ENCODE results near the gene HNRNPF. TPM values are rescaled to one million over a fixed set of nuclear protein-coding genes. Genes with fewer than 3 reads are reported as not detected.

The HNRNPF gene
- total RNA-seq, 1 donor from 2014 or later, result 268 TPM

DNA sequence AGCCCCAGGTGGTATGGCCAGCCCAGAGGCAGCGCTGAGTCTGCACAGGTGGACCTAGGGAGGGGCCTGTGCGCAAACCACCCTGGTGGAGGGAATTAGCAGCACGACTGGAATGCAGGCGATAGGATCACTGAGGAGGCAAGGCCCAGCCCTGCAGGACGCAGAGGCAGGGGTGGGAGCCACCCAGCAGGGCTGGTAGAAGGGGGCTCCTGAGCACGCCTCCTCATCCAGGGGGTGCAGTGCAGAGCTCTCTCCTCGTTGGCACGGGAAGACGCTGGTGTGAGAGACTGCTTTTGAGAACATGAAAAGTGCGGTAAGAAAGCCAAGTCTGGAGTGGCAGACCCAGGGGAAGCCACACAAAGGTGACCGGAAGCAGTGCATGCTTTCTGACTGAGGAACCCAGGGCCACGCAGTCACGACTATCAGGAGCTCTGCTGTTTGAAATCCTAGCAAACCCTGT, 31.5 kb downstream of the HNRNPF start:
- Histone ChIP-seq H3K4me3 (ENCODE audit: low read depth, low read length) (no peak overlapping the region), H3K27me3 (ENCODE audit: control insufficient read depth, insufficient read depth, low read length) (peaks cover 2% of the 10 kb centered on the region), H3K36me3 (ENCODE audit: control insufficient read depth, insufficient read depth, low read length) (no peaks in the 10 kb centered on the region)
- no peak for DNase-seq (ENCODE audit: low read depth)
- TF ChIP-seq, protein P1, sequence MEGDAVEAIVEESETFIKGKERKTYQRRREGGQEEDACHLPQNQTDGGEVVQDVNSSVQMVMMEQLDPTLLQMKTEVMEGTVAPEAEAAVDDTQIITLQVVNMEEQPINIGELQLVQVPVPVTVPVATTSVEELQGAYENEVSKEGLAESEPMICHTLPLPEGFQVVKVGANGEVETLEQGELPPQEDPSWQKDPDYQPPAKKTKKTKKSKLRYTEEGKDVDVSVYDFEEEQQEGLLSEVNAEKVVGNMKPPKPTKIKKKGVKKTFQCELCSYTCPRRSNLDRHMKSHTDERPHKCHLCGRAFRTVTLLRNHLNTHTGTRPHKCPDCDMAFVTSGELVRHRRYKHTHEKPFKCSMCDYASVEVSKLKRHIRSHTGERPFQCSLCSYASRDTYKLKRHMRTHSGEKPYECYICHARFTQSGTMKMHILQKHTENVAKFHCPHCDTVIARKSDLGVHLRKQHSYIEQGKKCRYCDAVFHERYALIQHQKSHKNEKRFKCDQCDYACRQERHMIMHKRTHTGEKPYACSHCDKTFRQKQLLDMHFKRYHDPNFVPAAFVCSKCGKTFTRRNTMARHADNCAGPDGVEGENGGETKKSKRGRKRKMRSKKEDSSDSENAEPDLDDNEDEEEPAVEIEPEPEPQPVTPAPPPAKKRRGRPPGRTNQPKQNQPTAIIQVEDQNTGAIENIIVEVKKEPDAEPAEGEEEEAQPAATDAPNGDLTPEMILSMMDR (IDR thresholded peaks at IDR 0.05; ENCODE audit: insufficient read depth, low read length, poor library complexity, severe bottlenecking), result peak; percentile 25

GRCh38 chr10:43376828-43377423, 32.1 kb downstream of the HNRNPF start:
- Histone ChIP-seq H3K36me3 (ENCODE audit: control insufficient read depth, insufficient read depth, low read length) (no peaks in the 10 kb centered on the region), H3K27me3 (ENCODE audit: control insufficient read depth, insufficient read depth, low read length) (peaks cover 2% of the 10 kb centered on the region), H3K4me3 (ENCODE audit: low read depth, low read length) (no peak overlapping the region)
- TF ChIP-seq, protein P1 (IDR thresholded peaks at IDR 0.05; ENCODE audit: insufficient read depth, low read length, poor library complexity, severe bottlenecking), result no peak
- DNase-seq (ENCODE audit: low read depth), result no peak

- no peak for DNase-seq (ENCODE audit: low read depth)
- TF ChIP-seq, protein P1 (IDR thresholded peaks at IDR 0.05; ENCODE audit: insufficient read depth, low read length, poor library complexity, severe bottlenecking), result no peak
- Histone ChIP-seq H3K36me3 (ENCODE audit: control insufficient read depth, insufficient read depth, low read length) (no peaks in the 10 kb centered on the region), H3K27me3 (ENCODE audit: control insufficient read depth, insufficient read depth, low read length) (peaks cover 2% of the 10 kb centered on the region), H3K4me3 (ENCODE audit: low read depth, low read length) (no peak overlapping the region)
Observed at GRCh38 chr10:43376046-43376635, 32.8 kb downstream of the HNRNPF start.

- Histone ChIP-seq H3K4me3 (ENCODE audit: low read depth, low read length) (no peak overlapping the region), H3K36me3 (ENCODE audit: control insufficient read depth, insufficient read depth, low read length) (no peaks in the 10 kb centered on the region), H3K27me3 (ENCODE audit: control insufficient read depth, insufficient read depth, low read length) (peaks cover 2% of the 10 kb centered on the region)
- TF ChIP-seq, protein P1 (IDR thresholded peaks at IDR 0.05; ENCODE audit: insufficient read depth, low read length, poor library complexity, severe bottlenecking), result no peak
- no peak for DNase-seq (ENCODE audit: low read depth)
Observed at GRCh38 chr10:43375401-43376020, 33.5 kb downstream of the HNRNPF start.

- H3K4me3 ChIP-seq (ENCODE audit: low read depth, low read length), result no peak overlapping the region
- H3K36me3 ChIP-seq (ENCODE audit: control insufficient read depth, insufficient read depth, low read length), result no peaks in the 10 kb centered on the region
- no peak for DNase-seq (ENCODE audit: low read depth)
- H3K27me3 ChIP-seq (ENCODE audit: control insufficient read depth, insufficient read depth, low read length), result peaks cover 2% of the 10 kb centered on the region
- TF ChIP-seq, protein P1 (IDR thresholded peaks at IDR 0.05; ENCODE audit: insufficient read depth, low read length, poor library complexity, severe bottlenecking), result no peak
Observed at GRCh38 chr10:43374194-43374593, 34.8 kb downstream of the HNRNPF start.

Measured in kidney epithelial cell (primary cell).